Esophagus (tissue), 2 donors: ENCODE measurements around the gene RIC8A. TPM values are rescaled to one million over a fixed set of nuclear protein-coding genes. Genes with fewer than 3 reads are reported as not detected.
"Not testable (repeated sequence)": the region's sequence is repeated elsewhere in the genome, so short reads cannot be mapped to it uniquely, and the experiment has no call there.

Source experiments
- H3K27ac ChIP-seq, 2 donors: one replicate each; pipeline ENCODE4 v1.5.1; 2013; ENCODE audit warnings: low read depth in 2 of 2, mild to moderate bottlenecking in 2 of 2, inconsistent platforms in 1 of 2, low read length in 1 of 2, moderate library complexity in 1 of 2
- H3K27me3 ChIP-seq, 2 donors: one replicate each; pipeline ENCODE4 v1.6.1; 2013; ENCODE audit warnings: low read length in 2 of 2, control low read depth in 1 of 2, mild to moderate bottlenecking in 1 of 2; ENCODE audit not compliant: insufficient read depth in 2 of 2, control insufficient read depth in 1 of 2
- H3K36me3 ChIP-seq, 2 donors: one replicate each; pipeline ENCODE4 v1.6.1; 2013; ENCODE audit warnings: low read length in 1 of 2; ENCODE audit not compliant: control insufficient read depth in 2 of 2, insufficient read depth in 2 of 2
- H3K4me1 ChIP-seq, 2 donors: one replicate each; pipeline ENCODE4 v1.6.1; 2013; ENCODE audit warnings: low read length in 1 of 2; ENCODE audit not compliant: control insufficient read depth in 2 of 2, insufficient read depth in 2 of 2
- H3K4me3 ChIP-seq, 2 donors: one replicate each; pipeline ENCODE4 v1.5.1; 2013; ENCODE audit warnings: low read length in 2 of 2, mild to moderate bottlenecking in 2 of 2, low read depth in 1 of 2, moderate library complexity in 1 of 2
- H3K9me3 ChIP-seq, 2 donors: one replicate each; pipeline ENCODE4 v1.6.1; 2013; ENCODE audit warnings: mild to moderate bottlenecking in 2 of 2, low read depth in 1 of 2, low read length in 1 of 2, moderate library complexity in 1 of 2; ENCODE audit not compliant: control insufficient read depth in 2 of 2, insufficient read depth in 1 of 2
- WGBS, 2 donors: extraction: QIAGEN DNeasy Blood & Tissue Kit; methylation state at CpG; one replicate each; pipeline ENCODE4 v1.1.7; 2013; 5-methylcytosine and 5-hydroxymethylcytosine counted together
- polyA plus RNA-seq, 2 donors: library from polyadenylated mRNA; stranded (reverse); fragments of 200-250 nt; gene quantifications; one replicate each; pipeline ENCODE4 v1.2.3, GENCODE V29; 2013
- donor health status: healthy with polysubstance abuse.
- donor health status: Bipolar disorder and iron deficiency.

Gene RIC8A
- 10 to 100 TPM; 31.2 to 42.8 TPM for polyA plus RNA-seq

DNA sequence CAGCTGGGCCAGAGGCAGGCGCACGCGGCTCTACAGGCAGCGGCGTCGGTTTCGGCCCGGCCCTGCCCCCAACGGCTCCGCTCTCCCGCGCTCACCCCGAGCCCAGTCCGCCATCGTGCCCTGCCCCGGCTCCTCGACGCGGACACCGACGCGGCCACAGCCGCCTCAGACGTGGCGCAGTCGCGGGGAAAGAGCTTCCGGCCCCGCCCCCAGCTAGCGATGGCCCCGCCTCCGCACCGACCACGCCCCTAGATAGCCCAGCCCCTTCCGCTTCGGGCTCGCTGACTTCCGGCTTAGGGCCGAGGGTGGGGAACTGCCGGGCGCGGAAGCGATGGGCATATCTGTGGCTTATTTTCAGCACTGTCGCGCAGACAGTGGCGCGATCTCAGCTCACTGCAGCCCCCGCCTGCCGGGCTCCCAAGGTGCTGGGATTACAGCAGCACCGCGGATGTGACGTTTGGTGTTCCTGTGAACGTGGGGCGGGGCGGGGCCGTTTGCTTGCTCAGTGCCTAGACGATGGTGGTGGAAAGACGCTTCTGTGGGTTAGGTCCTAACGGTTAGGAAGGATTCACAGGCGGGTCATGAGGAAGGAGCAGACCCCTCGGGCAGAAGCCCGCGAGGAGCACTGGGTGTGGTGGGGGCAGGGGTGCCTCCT, at the start of gene RIC8A, which contains the start of gene BET1L:
TSS of gene RIC8A (plus strand) at position 501 of the 655 bp plus-strand sequence. CDS start 1,147 bp downstream, outside the sequence.
TSS of gene BET1L (minus strand) at position 192 of the 655 bp plus-strand sequence. CDS start at position 114, 78 bp downstream.
- peaks cover 12 to 23% of the 10 kb centered on the region in 2 donors for H3K4me1 ChIP-seq
- no peaks in the 10 kb centered on the region for H3K9me3 ChIP-seq
- peak within 1 kb of the TSS; percentile 97 to 100 for H3K27ac ChIP-seq
- peak within 1 kb of the TSS; percentile 78 to 92 for H3K4me3 ChIP-seq
- H3K36me3 ChIP-seq = peaks cover 12 to 48% of the 10 kb centered on the region in 2 donors
- 0% methylated on average over 63 of the region's 63 CpGs for WGBS, 2 donors
- H3K27me3 ChIP-seq = no peaks in the 10 kb centered on the region

GRCh38 chr11:180242-180641, 27.3 kb upstream of the RIC8A start:
- not testable (repeated sequence) for H3K4me3 ChIP-seq, H3K27ac ChIP-seq, H3K9me3 ChIP-seq, H3K27me3 ChIP-seq, H3K4me1 ChIP-seq, H3K36me3 ChIP-seq
- WGBS, 2 donors = 0% methylated on average over 1 of the region's 13 CpGs

DNA sequence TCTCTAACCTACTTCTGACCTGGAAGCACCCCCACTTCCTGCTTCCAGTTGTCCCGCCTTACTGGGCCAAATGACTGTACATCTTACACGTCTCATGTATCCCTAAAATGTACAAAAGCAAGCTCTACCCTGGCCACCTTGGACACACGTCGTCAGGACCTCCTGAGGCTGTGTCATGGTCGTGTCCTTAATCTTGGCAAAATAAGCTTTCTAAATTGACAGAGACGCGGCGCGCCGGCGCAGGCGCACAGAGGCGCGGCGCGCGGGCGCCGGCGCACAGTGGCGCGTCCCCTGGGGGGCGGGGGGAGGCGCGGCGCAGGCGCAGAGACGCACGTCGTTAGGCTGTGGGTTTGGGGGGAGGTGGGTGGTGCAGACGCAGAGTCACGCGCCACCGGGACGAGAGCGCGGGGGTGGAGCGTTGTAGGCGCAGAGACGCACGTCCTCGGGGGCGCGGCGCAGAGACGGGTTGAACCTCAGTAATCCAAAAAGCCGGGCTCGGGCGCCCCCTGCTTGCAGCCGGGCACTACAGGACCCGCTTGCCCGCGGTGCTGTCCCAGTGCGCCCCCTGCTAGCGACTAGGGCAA, 18.2 kb upstream of the RIC8A start:
- whole genome bisulfite sequencing, 2 donors = 86 to 89% methylated on average over 37 to 40 of the region's 55 CpGs
- not testable (repeated sequence) for H3K4me1 ChIP-seq, H3K4me3 ChIP-seq, H3K9me3 ChIP-seq, H3K36me3 ChIP-seq, H3K27ac ChIP-seq, H3K27me3 ChIP-seq

GRCh38 chr11:189843-190311, 17.6 kb upstream of the RIC8A start:
- 54 to 61% methylated on average over 10 of the region's 25 CpGs for WGBS, 2 donors
- not testable (repeated sequence) for H3K4me1 ChIP-seq, H3K4me3 ChIP-seq, H3K9me3 ChIP-seq, H3K27ac ChIP-seq, H3K36me3 ChIP-seq, H3K27me3 ChIP-seq

- not testable (repeated sequence) for H3K36me3 ChIP-seq
Observed at GRCh38 chr11:190546-190945, 17.0 kb upstream of the RIC8A start.

DNA sequence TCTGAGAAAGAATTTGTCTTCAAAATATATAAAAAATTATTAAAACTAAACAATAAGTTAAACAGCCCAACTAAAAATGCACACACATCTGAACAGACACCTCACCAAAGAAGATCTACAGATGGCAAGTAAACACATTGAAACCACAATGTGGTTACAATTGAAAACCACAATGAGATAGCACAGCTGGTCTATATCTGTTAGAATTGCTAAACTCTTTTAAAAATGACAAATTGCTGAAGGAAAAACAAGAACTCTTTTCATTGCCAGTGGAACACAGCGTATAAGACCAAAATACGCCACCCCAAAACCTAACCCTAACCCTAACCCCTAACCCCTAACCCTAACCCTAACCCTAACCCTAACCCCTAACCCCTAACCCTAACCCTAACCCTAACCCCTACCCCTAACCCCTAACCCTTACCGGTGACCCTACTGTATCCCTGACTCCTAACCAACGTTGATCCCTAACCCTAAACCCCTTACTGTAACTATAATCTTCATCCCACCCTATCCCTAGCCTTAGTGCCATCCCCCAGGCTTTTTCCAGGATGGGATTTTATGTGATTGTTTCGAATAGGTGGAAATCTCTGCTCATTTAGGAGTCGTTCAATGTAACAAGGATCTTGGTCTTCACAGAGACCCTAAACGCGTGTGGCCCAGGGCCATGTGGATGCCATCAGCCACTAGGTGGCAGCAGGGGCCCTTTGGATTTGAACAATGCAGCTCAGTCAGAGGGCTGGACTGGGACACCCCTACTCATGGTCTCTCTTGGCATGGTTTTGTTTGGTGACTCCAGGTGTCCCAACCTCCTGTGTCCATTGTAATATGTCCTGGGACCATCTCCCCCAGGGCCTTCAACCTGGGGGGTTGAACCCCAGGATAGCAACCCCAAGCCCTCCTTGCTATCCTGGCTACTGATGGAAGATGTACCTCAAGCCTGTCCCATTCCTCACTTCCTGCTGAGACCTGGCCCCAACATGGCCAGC, 15.7 kb upstream of the RIC8A start:
- not testable (repeated sequence) for H3K27me3 ChIP-seq, H3K4me1 ChIP-seq, H3K36me3 ChIP-seq, H3K9me3 ChIP-seq, H3K27ac ChIP-seq, H3K4me3 ChIP-seq
- 32 to 45% methylated on average over 4 to 7 of the region's 8 CpGs for WGBS, 2 donors

More at GRCh38 chr11:190546-190945, 17.0 kb upstream of the RIC8A start:
- H3K27ac ChIP-seq, H3K4me1 ChIP-seq, H3K27me3 ChIP-seq, H3K9me3 ChIP-seq, H3K4me3 ChIP-seq: not testable (repeated sequence)
- 72 to 78% methylated on average over 5 of the region's 5 CpGs for WGBS, 2 donors

GRCh38 chr11:192674-193128, 14.8 kb upstream of the RIC8A start, which contains the start of gene SCGB1C1:
Gene SCGB1C1 (plus strand): TSS chr11:193078. CDS start chr11:193100, 22 bp downstream.
- H3K27me3 ChIP-seq = not testable (repeated sequence)
- WGBS, 2 donors = 74 to 80% methylated on average over 5 to 6 of the region's 11 CpGs

GRCh38 chr11:193481-193880, 14.0 kb upstream of the RIC8A start:
- 66 to 77% methylated on average over 4 to 5 of the region's 5 CpGs for WGBS, 2 donors
- H3K4me1 ChIP-seq, H3K4me3 ChIP-seq, H3K9me3 ChIP-seq, H3K27me3 ChIP-seq, H3K27ac ChIP-seq, H3K36me3 ChIP-seq: not testable (repeated sequence)

More at GRCh38 chr11:192674-193128, 14.8 kb upstream of the RIC8A start, which contains the start of gene SCGB1C1:
- H3K27ac ChIP-seq, H3K36me3 ChIP-seq, H3K9me3 ChIP-seq, H3K4me3 ChIP-seq, H3K4me1 ChIP-seq: not testable (repeated sequence)
